Cerebellar cortex (tissue), 1 donor: Measurements from ENCODE around the gene PRKCD.

Experiments
- DNase-seq: peaks from one replicate; pipeline ENCODE4 v3.0.0-alpha.2; 2015; ENCODE audit warnings: low spot score

PRKCD gene

DNA sequence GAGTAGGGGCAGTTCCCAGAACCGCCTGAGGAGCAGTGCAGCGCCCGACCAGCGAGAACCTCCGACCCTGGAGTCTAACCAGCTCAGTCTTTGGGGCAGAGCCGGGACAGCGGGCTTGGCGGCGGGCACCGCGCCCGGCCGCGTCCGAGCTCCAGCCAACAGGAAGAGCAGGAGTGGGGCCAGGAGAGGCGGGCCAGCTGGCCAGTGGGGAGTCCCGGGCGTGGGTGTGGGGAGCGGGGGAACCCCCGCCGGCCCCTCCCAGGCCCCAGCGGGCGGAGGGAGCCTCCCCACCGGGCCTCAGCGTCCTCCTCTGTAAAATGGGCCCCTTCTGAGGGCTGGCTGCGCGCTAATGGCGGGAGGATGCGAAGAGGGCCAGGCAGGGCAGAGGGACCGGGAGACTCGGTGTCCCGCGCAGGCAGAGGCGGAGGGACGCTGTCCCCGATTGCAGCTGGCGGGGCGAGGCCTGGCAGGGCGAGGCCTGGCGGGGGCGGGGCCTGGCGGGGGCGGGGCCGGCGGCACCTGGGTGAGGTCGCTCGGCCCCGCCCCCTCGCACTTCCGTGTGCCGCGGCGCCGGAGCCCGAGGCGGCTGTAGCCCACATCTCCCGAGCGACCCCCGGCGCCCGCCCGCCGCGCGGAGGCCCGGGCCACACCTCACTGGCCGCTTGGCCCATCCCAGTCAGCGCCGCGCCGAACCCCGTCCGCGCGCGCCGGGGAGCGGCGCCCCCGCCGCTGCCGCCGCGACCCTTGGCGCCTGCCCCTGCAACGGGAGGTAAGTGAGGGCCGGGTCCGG is at the start of gene PRKCD:
PRKCD (plus strand) TSS at position 550 of the 790 bp plus-strand sequence. CDS start 17,214 bp downstream, outside the sequence.
- peak; percentile 67 for DNase-seq

DNA sequence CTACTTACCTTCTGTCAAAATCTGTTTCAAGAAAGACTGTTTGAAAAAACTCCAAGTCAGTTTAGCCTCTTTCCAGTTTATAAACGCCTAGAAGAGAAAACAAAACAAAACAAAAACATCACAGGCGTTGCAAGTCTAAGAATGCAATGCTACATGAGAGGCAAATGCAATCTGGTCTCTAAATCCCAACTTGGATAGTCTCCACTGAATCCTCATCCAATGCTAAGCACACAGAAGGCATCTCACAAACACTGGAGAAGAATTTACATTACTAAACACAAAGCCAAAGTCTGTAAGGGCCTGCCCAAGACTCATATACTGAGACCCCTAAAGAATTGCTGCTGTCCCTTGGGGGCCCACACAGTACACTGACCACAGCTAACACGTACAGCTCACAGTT is 49.2 kb upstream of the PRKCD start:
- DNase-seq: no peak

DNA sequence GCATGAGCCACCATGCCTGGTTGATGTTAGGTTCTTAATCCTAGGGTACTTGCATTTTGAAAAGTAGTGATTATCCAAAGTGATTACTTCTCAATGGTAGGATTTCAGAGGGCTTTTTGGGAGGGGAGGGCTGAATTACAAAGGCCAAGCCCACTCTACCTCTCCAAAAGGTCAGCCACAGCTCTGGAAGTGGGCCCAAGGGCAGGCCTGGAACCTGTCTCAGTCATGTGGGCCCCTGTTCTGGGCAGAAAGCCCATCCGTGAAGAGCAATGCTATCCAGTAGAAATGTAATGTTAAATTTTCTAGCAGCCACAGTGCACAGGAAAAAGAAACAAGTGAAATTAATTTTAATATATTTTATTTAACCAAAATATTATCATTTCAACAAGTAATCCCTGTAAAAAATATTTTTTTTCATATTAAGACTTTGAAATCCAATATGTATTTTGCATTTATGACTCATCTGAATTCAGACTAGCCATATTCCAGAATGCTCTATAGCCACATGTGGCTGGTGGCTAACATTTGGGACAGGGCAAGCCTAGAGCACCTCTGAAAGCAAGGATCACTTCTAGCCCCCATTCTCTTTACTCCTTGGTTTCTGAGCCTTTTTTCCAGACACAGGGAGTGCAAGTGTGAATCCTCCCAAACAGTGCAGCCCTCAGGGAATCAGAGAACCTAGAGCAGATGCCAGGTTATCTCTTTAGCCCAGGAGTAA is 47.6 kb upstream of the PRKCD start:
- DNase-seq: peak; percentile 29

DNA sequence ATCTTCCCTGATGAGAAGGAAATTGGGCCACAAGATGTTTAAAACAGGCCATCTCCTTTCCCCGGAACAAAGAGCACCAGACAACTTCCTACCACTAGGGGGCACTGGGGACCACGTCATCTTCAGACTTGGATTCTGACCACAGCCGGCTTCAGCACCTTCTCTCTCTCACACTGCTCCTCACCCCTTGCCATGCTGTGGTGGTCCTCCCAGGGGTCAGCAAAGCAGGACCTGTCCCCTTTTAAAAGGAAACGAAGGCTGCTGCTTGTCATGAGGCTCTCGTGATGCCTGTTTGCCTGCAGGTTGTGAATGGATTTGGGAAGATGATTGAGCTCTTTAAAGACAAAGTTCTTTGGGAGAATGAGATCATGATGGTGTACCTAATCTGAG is 47.0 kb upstream of the PRKCD start:
- DNase-seq: peak; percentile 93

DNA sequence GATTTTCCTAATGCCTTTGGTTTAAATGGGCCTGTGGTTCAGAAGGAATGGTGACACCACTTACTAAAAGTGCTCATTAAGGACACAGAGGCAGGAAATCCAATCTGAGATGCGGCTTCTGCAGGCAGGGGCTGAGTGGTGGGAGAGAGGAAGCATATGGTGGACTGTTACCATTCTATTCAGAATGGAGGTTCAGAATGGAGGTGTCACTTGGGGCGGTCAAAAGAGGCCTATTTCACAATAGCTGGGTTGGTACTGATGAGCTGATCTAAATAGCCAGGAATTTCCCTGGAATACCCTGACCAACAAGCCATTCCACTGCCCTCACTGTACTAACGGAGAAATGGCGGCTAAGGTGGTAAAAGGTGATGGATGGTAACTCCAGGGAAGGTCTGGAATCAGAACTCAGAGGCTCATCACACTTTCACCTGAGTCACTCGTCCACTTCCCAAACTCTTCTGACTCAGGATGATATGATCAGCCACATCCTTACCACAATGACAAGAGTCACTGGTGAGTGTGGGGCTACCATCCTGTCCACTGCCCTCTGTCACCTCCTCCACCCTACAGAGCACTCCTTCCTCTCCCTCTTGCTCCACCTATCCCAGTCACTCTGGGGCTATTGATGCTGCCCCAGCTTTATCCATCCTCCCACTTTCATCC is 46.5 kb upstream of the PRKCD start:
- no peak for DNase-seq

DNA sequence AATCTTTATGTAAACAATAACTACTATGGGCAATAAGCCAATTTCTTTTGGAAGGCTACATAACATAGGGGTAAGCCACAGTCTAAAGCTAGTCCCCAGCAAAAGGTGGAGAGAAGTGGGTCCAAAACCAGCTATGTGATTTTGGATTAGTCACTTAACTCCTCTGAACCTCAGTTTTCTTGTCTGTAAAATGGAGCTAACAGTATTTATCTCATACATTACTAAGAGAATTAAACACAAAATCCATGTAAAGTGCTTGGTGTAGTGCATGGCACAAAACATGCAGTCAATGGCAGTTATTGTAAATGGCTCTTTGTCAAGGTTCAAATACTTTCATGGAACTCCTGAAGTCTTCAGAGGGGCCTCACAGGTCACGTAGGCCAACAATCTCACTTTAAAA is 44.1 kb upstream of the PRKCD start:
- no peak for DNase-seq

DNA sequence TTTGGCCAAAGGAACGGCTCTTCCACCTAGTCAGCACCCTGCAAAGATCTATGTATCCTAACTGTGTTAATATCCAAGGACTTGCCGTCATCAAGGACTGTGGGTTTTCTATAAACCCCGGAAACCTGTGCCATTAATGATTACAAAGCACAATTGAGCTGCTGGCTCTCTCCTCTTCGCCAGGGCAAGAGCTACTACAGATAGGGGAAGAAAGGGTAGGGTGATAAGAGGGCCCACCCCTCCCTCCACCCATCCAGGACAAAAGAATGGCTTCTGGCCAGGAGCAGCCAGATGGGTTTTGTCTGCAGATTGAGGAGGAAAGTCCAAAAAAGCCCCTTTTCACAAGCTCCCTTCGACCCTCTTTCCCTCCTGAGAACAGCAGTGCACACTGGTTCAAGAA is 40.7 kb upstream of the PRKCD start:
- no peak for DNase-seq

DNA sequence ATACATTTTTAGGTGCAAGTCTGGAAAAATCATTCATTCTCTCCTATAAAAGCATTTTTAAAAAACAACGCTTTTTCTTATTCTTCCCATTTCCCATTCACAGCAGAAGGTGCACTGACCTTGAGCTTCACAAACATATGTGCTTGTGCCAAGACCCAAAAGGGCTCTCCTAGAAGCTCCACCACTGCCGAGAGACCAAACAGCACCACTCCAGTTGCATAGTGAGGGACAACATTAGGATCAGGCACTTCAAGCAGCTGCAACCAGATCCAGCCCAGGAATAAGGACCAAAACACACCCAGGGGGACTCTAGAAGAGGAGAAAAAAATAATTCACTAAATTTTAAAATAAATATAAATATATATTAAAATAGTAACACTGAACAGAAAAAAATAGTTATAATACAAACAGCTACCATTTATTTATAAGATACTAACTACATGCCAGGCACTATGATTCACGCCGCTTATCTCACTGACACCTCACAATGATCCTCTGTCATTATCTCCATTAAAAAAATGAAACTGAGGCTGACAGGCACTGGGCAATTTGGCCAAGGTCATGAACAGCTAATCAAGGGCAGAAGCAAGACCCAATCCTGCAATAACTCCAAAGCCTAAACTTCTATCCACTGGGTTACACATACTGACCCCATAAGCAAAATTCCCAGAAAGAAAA is 38.6 kb upstream of the PRKCD start:
- DNase-seq: no peak

DNA sequence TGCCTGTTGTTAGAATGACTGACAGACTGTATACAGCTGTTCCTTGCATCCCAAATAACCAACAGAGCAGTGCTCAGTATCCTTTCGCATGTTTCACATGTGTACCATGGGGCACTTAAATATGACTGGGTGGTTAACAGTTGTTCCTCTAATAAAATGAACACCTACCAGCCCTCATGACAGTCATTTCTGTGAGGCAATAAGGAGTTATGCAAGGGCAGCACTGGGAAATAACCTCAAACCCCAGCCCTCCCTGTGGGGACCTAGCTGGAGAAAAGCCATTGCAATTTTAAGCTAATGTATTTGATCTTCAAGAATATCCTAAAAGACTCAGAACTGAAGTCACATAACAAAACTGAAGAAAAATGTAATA is 38.1 kb upstream of the PRKCD start:
- DNase-seq: no peak

DNA sequence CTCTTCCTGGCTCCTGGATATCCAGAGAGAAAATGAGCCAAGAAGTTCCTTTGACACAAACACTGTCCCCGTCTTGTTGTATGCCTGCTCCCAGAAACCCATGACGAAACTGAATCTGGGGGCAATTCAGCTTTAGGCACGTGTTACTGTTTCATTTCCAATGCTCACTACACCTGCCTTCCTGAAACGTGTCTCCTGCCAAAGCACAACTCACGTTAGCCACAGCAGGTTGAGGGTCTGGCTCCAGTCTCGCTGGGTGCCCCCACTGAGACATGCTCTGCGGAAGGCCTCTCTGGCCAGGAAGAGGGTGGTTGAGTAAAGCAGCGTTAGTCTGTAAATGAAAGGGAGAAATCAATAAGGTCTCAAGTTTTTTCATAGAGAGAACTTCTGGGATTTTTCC is 37.5 kb upstream of the PRKCD start:
- DNase-seq: no peak

DNA sequence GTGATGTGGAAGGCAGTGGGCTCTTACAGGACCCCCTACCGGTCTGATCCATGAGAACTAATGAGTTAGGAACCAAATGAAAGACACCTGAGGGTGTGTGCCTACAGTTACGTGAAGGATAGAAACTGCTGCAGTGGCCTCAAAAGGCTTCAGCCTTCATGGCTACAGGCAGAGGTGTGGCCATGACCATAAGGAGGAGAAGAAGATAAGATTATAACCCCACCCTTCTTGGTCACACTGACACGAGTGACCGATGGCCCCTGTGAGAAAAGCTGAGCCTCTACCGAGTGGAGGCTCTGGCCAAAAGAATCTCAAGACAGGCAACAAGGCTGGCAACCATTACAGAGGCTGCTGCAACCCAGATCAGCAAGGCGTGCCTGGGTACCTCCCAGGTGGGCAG is 37.1 kb upstream of the PRKCD start:
- DNase-seq: no peak

DNA sequence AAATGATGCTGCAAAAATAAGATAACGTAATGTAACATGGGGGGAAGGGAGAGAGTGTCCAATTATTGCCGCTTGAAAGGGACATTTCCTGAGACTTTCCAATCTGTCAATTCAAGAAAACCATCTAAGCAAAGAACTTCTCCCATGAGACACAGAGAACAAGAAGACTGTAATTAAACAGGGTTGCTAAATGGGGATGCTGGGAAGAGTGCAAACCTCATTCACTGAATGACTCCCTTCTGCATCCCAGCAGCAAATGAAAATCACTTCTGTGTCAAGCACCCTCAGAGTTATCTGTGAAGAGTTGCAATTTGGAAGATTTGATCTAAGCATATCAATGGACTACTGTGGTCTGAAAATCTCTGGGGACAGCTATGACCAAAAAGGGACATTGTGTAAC is 34.4 kb upstream of the PRKCD start:
- no peak for DNase-seq

DNA sequence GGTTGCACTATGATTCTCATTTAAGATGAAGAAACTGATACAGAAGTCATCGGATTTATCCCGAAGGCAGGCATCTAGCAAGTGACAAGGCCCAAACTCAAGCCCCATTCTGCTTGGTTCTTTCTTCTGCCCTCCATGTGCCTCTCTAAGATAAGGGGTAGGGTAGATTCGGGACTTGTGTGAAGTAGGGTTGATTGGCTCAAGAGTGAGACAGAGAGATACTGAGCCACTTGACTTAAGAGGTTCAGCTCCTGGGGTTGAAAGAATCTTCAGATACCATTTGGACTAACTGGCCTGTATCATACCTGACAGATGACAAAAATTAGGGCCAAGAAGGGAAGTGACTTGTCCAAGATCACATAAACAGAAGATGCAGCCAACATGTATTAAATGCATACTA is 31.7 kb upstream of the PRKCD start:
- DNase-seq: no peak

DNA sequence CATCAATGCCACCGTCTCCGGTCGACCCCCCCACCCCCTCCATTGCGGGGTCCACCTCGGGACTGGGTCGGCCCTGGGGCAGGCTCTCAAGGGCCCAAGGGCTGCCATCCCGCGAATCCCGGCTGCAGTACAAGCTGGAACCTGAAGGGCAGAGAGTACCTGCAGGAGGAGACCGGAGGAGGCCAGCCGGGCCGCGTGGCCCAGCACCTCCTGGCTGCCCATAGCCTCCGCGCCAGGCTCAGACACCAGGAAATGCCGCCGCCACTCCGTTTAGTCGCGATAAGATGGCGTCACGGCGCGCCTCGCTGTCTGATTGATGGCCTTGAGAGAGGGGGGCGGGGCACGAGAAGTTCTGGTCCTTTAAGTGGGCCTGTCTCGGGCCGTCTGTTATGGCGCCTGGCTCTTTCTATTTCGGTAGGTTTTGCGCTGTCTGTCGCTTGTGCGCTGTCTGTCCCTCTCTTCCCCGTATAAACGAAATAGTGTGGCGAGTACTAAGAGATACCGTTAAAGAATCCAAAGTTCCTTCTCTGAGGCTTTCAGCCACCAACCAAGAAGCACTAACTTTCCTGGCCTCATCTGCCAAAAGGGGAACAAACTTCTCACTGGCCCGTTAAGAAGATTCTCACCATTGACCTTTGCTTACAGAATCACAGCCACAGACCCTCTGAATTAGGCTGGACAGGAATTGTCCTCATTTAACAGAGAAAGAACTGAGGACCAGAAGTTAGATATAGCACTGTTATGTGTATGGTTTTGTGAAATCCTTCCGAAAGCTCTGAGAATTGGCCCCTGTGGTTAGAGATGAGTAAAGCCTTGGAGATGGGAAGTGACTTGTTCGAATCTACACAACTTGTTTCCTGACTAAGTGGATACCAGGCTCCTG is 30.6 kb upstream of the PRKCD start, which contains the start of gene RFT1:
RFT1 (minus strand) TSS at position 257 of the 883 bp plus-strand sequence; CDS start at position 222, 35 bp downstream.
- peak; percentile 96 for DNase-seq

DNA sequence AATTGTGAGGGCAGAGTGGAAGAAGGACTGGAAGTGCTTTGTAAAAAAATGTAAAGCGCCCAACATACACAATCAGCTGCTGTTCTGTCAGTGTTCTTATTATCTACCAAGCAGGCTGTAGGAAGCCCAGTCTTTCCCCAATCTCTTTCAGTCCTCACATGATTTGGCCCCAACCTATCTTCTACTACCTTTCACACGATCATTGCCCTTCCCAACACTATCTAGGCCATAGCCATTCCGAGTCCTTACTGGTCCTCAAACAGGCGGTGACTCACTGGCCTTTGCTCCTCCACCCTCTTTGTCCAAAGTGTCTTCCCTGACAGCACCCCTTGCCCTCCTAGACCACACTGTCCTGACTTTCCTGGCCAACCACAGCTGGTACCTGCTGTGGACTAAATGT is 29.9 kb upstream of the PRKCD start:
- no peak for DNase-seq

DNA sequence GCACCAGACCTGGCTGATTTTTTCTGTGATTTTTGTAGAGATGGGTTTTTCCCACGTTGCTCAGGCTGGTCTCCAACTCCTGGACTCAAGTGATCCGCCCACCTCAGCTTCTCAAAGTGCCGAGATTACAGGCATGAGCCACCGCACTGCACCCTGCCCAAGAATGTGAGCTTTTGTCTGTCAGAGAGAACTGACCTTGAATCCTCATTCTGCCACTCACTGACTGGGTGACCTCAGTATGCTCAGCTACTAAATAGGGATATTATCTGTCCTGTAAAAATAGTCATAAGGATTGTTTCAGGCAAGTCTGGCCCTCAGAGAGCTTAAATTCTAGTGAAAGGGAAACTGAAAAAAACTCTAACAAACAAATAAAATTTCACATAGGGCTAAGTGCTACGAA is 28.7 kb upstream of the PRKCD start:
- DNase-seq: no peak

DNA sequence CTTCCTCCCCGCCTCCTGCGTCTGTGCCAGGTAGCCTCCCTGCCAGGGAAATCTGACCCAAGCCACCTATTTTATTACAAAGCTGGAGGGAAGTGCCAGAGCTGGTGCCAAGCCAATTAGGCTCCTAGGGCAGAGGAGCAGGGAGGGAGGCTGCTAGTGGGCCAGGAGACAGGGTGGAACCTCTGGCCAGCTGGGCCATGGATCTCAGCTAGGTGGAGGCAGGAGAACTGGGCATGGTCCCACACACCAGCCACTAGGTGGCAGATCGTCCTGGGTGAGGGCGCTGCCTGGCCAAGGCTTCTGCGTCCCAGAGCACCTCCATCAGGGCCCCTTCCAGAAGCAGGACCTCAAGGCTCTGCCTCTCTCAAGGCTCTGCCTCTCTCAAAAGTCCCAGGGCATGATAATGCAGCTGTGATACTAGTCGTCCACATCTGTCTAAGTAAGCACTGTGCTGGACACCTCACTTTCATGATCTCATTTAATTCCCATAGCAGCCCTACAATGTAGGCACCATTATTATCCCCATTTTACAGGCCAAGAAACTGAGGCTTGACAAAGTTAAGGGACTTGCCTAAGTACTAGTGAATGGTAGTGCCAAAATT is 26.3 kb upstream of the PRKCD start:
- peak; percentile 53 for DNase-seq

DNA sequence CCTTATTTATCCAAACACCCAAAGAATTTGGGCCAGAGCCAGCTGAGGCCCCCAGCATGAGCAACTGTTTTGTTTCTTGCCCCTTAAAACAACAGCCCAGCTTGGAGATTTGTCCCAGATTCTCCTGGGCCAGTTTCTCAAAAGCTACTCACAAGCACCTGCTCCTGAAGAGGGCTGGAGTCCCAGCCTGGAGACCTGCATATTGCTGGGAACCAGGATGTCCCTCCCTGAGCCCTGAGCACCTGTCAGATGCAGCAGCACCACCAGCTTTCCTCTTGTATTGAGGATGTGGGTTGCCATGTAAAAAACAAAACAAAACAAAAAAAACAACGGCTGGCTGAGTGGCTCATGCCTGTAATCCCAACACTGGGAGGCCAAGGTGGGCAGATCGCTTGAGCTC is 23.8 kb upstream of the PRKCD start:
- DNase-seq: no peak

DNA sequence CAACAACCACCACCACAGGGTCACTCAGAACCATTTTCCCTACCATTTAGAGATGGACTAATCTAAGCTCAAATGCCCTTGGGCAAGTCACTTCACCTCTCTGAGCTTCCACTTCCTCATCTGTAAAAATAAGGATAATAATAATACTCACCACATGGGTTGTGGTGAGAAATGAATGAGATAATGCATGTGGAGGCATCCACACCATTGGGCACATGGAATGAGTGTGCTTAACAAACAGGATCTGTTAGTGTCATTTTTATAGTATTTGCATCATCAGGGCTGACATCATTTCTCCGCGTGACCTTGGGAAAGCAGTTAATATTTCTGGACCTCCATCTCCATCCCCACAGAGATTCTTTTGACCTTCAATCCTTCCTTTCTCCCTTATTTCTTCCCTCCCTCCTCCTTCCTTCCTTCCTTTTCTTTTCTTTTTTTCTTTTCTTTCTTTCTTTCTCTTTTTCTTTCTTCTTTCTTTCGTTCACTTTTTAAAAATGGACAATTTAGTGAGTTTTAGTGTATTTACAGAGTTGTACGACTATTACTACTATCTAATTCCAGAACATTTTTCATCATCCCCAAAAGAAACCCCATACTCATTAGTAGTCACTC is 23.1 kb upstream of the PRKCD start:
- no peak for DNase-seq
